ENCODE data around the gene CDK8.

CDK8 gene

GRCh38 chr13:26400545-26400944, 146.6 kb downstream of the CDK8 start:
- no peak for DNase-seq

- DNase-seq: no peak
Observed at GRCh38 chr13:26401069-26401468, 147.1 kb downstream of the CDK8 start.

- DNase-seq: no peak
Observed at GRCh38 chr13:26401578-26402021, 147.7 kb downstream of the CDK8 start.

GRCh38 chr13:26406791-26407190, 152.9 kb downstream of the CDK8 start:
- DNase-seq: no peak

- no peak for DNase-seq
Observed at GRCh38 chr13:26411206-26411605, 157.3 kb downstream of the CDK8 start.

- no peak for DNase-seq
Observed at GRCh38 chr13:26412263-26412662, 158.3 kb downstream of the CDK8 start.

GRCh38 chr13:26412936-26413716, 159.2 kb downstream of the CDK8 start:
- DNase-seq: no peak

- no peak for DNase-seq
Observed at GRCh38 chr13:26420282-26420960, 166.5 kb downstream of the CDK8 start.

- no peak for DNase-seq
Observed at GRCh38 chr13:26422036-26422435, 168.1 kb downstream of the CDK8 start.

GRCh38 chr13:26423629-26424028, 169.7 kb downstream of the CDK8 start:
- DNase-seq: no peak

GRCh38 chr13:26424181-26424580, 170.3 kb downstream of the CDK8 start:
- no peak for DNase-seq

GRCh38 chr13:26425443-26426358, 171.8 kb downstream of the CDK8 start:
- no peak for DNase-seq

GRCh38 chr13:26433776-26434175, 179.8 kb downstream of the CDK8 start:
- DNase-seq: no peak

GRCh38 chr13:26435171-26435570, 181.2 kb downstream of the CDK8 start:
- DNase-seq: no peak

GRCh38 chr13:26435646-26436045, 181.7 kb downstream of the CDK8 start:
- no peak for DNase-seq

- no peak for DNase-seq
Observed at GRCh38 chr13:26436914-26437313, 183.0 kb downstream of the CDK8 start.

- no peak for DNase-seq
Observed at GRCh38 chr13:26440111-26440510, 186.2 kb downstream of the CDK8 start.

GRCh38 chr13:26441476-26441875, 187.5 kb downstream of the CDK8 start:
- DNase-seq: no peak

- DNase-seq: no peak
Observed at GRCh38 chr13:26442541-26442940, 188.6 kb downstream of the CDK8 start.

- DNase-seq: no peak
Observed at GRCh38 chr13:26445092-26445491, 191.2 kb downstream of the CDK8 start.

- no peak for DNase-seq
Observed at GRCh38 chr13:26446751-26447150, 192.8 kb downstream of the CDK8 start.

- DNase-seq: no peak
Observed at GRCh38 chr13:26448032-26448431, 194.1 kb downstream of the CDK8 start.

Measured in activated CD4-positive, alpha-beta T cell treated with anti-CD3 and anti-CD28 coated beads, Interleukin-2, amount 50 U/mL, for 4 hours (primary cell).